ENCODE measurements around the gene SLC38A10. TPM values are rescaled to one million over a fixed set of nuclear protein-coding genes. Genes with fewer than 3 reads are reported as not detected.

The SLC38A10 gene
- total RNA-seq, 4 donors from 2014 or later, result 37.8 to 49.8 (median 45.3) TPM

DNA sequence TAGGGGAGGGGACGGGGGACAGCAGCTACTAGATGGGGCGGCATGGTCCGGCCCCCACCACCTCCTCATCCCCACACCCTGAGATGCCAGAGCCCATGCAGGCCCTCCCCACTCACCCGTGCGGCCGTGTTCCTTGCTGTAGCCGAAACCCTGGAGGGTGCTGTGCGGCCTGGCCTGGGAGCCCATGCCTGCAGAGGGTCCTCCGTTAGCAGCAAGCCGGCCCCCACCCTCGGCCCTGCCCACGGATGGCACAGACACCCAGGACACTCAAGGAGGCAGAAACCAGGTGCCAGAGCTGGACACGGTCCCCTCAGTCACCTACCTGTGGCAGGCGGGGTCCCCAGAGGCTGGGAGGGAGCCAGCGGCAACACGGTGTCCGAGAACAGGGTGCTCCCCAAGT is 61.8 kb downstream of the SLC38A10 start:
- intact Hi-C loops (cut with DNase I), result no loop called here
- H3K9me3 ChIP-seq, result no peaks in the 10 kb centered on the region
- no peak for DNase-seq
- 96 to 100% methylated on average over 2 to 5 of the region's 17 CpGs for WGBS, 2 donors
- no peak overlapping the region for H3K4me3 ChIP-seq
- H3K36me3 ChIP-seq, result peaks cover 23 to 88% (median 28%) of the 10 kb centered on the region in 3 donors
- no peaks in the 10 kb centered on the region for H3K27me3 ChIP-seq
- TF ChIP-seq, protein P1, sequence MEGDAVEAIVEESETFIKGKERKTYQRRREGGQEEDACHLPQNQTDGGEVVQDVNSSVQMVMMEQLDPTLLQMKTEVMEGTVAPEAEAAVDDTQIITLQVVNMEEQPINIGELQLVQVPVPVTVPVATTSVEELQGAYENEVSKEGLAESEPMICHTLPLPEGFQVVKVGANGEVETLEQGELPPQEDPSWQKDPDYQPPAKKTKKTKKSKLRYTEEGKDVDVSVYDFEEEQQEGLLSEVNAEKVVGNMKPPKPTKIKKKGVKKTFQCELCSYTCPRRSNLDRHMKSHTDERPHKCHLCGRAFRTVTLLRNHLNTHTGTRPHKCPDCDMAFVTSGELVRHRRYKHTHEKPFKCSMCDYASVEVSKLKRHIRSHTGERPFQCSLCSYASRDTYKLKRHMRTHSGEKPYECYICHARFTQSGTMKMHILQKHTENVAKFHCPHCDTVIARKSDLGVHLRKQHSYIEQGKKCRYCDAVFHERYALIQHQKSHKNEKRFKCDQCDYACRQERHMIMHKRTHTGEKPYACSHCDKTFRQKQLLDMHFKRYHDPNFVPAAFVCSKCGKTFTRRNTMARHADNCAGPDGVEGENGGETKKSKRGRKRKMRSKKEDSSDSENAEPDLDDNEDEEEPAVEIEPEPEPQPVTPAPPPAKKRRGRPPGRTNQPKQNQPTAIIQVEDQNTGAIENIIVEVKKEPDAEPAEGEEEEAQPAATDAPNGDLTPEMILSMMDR (IDR thresholded peaks at IDR 0.05), result no peak
- no peak for TF ChIP-seq POLR2A (IDR thresholded peaks at IDR 0.05)
- no peak overlapping the region for H3K27ac ChIP-seq
- H3K4me1 ChIP-seq, result peaks cover 14 to 35% (median 16%) of the 10 kb centered on the region in 3 donors

- no peak for TF ChIP-seq POLR2A (IDR thresholded peaks at IDR 0.05)
- TF ChIP-seq, protein P1 (IDR thresholded peaks at IDR 0.05), result no peak
- H3K4me3 ChIP-seq, result no peak overlapping the region
- peaks cover 9 to 29% (median 10%) of the 10 kb centered on the region in 3 donors for H3K4me1 ChIP-seq
- no peak for DNase-seq
- H3K9me3 ChIP-seq, result no peaks in the 10 kb centered on the region
- WGBS, 2 donors, result 80% methylated on average over 1 of the region's 19 CpGs; no CpG with 5 or more reads in 1 of the 2 donors
- intact Hi-C loops (cut with DNase I), result no loop called here
- H3K27me3 ChIP-seq, result no peaks in the 10 kb centered on the region
- H3K36me3 ChIP-seq, result peaks cover 23 to 90% (median 28%) of the 10 kb centered on the region in 3 donors
- H3K27ac ChIP-seq, result no peak overlapping the region
These were observed 62.4 kb downstream of the SLC38A10 start for GRCh38 chr17:81232616-81233241.

GRCh38 chr17:81231766-81232581 is 63.1 kb downstream of the SLC38A10 start:
- no peaks in the 10 kb centered on the region for H3K9me3 ChIP-seq
- peaks cover 1 to 22% (median 3%) of the 10 kb centered on the region in 3 donors for H3K4me1 ChIP-seq
- 80 to 90% methylated on average over 3 to 14 of the region's 43 CpGs for WGBS, 2 donors
- peaks cover 23 to 87% (median 28%) of the 10 kb centered on the region in 3 donors for H3K36me3 ChIP-seq
- no peaks in the 10 kb centered on the region for H3K27me3 ChIP-seq
- no peak overlapping the region for H3K4me3 ChIP-seq
- H3K27ac ChIP-seq, result no peak overlapping the region
- intact Hi-C loops (cut with DNase I), result no loop called here
- TF ChIP-seq POLR2A (IDR thresholded peaks at IDR 0.05), result no peak
- TF ChIP-seq, protein P1 (IDR thresholded peaks at IDR 0.05), result no peak
- no peak for DNase-seq

DNA sequence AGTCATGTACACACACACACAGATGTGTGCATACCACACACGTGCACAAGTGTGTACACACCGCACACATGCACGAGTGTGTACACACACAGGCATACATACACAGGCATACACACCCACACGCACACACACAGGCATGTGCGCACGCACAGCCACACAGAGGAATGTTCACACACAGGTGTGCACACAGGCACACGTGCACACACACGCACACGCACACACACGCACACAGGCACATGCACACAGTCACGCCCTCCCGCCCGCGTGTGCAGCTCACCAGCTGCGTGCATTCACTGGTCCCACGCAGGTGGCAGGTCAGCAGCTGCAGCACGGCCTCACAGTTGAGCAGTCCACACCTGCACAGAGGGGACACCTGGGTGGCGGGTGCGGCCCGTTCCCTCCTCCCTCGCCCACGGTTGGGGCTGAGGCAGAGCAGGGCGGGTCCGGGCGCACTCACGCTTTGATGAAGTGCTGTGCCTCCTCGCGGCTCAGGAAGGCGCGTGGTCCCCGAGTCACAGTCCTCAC is 63.9 kb downstream of the SLC38A10 start:
- intact Hi-C loops (cut with DNase I), result no loop called here
- H3K36me3 ChIP-seq, result peaks cover 23 to 79% (median 28%) of the 10 kb centered on the region in 3 donors

More for the DNA sequence above, 63.9 kb downstream of the SLC38A10 start:
- H3K4me3 ChIP-seq, result no peak overlapping the region
- WGBS, 2 donors, result 72 to 85% methylated on average over 4 to 20 of the region's 31 CpGs
- TF ChIP-seq, protein P1 (IDR thresholded peaks at IDR 0.05), result no peak
- TF ChIP-seq POLR2A (IDR thresholded peaks at IDR 0.05), result no peak
- H3K9me3 ChIP-seq, result no peaks in the 10 kb centered on the region
- H3K4me1 ChIP-seq, result peaks cover 0 to 14% (median 0%) of the 10 kb centered on the region in 3 donors
- no peak overlapping the region for H3K27ac ChIP-seq
- H3K27me3 ChIP-seq, result no peaks in the 10 kb centered on the region
- no peak for DNase-seq
